ENCODE results near the gene LRRC52.
"Not testable (repeated sequence)": the region's sequence is repeated elsewhere in the genome, so short reads cannot be mapped to it uniquely, and the experiment has no call there.

LRRC52 gene

GRCh38 chr1:165581926-165582325, 38.1 kb downstream of the LRRC52 start:
- DNase-seq (ENCODE audit: low spot score) = no peak

GRCh38 chr1:165586398-165586797, 42.6 kb downstream of the LRRC52 start:
- no peak for DNase-seq (ENCODE audit: low spot score)

- DNase-seq (ENCODE audit: low spot score) = not testable (repeated sequence)
Observed at GRCh38 chr1:165591391-165591790, 47.6 kb downstream of the LRRC52 start.

- peak; percentile 76 for DNase-seq (ENCODE audit: low spot score)
Observed at GRCh38 chr1:165592945-165593823, 49.4 kb downstream of the LRRC52 start.

GRCh38 chr1:165595246-165595938, 51.6 kb downstream of the LRRC52 start:
- DNase-seq (ENCODE audit: low spot score) = no peak

- peak; percentile 94 for DNase-seq (ENCODE audit: low spot score)
Observed at GRCh38 chr1:165597883-165598675, 54.3 kb downstream of the LRRC52 start.

GRCh38 chr1:165598676-165599059, 54.9 kb downstream of the LRRC52 start:
- no peak for DNase-seq (ENCODE audit: low spot score)

- no peak for DNase-seq (ENCODE audit: low spot score)
Observed at GRCh38 chr1:165600793-165601192, 57.0 kb downstream of the LRRC52 start.

GRCh38 chr1:165603810-165604209, 60.0 kb downstream of the LRRC52 start:
- no peak for DNase-seq (ENCODE audit: low spot score)

GRCh38 chr1:165605246-165605645, 61.4 kb downstream of the LRRC52 start:
- no peak for DNase-seq (ENCODE audit: low spot score)

- not testable (repeated sequence) for DNase-seq (ENCODE audit: low spot score)
Observed at GRCh38 chr1:165606676-165607075, 62.9 kb downstream of the LRRC52 start.

- DNase-seq (ENCODE audit: low spot score) = no peak
Observed at GRCh38 chr1:165610866-165611265, 67.1 kb downstream of the LRRC52 start.

GRCh38 chr1:165612062-165612461, 68.3 kb downstream of the LRRC52 start:
- no peak for DNase-seq (ENCODE audit: low spot score)
